ENCODE data around the gene EEF1AKMT1.

The EEF1AKMT1 gene

DNA sequence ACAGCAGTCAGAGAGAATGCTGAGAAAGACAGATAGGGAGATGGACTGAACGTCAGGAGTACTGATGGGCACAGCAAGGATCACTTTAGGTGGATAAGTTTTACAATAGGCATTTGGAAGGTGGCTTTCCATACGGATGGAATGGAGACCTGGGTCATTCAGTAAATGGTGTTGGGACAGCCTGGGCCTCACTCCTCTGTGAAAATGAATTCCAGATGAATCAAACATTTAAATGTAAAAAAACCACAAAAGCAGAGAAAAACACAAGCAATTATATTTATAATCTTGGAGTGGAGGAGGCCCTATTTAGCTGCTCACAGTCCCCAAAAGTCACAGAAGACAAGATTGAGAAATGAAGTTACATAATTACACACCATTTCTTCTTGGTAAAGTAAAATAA is 65.5 kb downstream of the EEF1AKMT1 start:
- Histone ChIP-seq H3K36me3 (ENCODE audit: control insufficient read depth, insufficient read depth, low read length) (no peaks in the 10 kb centered on the region), H3K4me1 (ENCODE audit: control insufficient read depth, insufficient read depth, low read length) (peaks cover 8% of the 10 kb centered on the region), H3K27ac (ENCODE audit: low read depth, low read length) (no peak overlapping the region), H3K9ac (ENCODE audit: low read depth, low read length) (no peak overlapping the region), H3K27me3 (ENCODE audit: control insufficient read depth, insufficient read depth, low read length) (peaks cover 9% of the 10 kb centered on the region), H3K9me3 (ENCODE audit: control insufficient read depth, insufficient read depth, low read length) (no peaks in the 10 kb centered on the region), H3K4me3 (ENCODE audit: low read depth, low read length) (no peak overlapping the region)

DNA sequence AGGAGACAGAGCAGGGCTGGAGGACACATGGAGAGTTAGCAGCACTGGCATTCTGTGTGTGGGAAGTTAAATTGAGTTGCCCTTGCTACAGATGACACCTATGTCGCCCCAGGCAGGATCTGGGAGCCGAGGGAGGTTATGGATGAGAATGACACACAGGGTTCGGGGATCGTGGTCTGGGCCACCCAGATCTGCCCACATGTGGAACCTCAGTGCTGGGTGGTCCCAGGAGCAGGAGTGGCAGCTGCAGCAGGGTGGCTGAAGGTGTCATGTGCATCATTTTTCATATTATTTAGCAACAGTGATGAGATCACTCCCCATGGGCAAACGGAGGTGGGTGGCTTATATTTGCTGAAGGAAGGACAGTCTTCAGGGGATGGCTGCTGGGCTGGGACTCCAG is 67.1 kb downstream of the EEF1AKMT1 start:
- no peaks in the 10 kb centered on the region for H3K36me3 ChIP-seq (ENCODE audit: control insufficient read depth, insufficient read depth, low read length)
- peaks cover 23% of the 10 kb centered on the region for H3K27me3 ChIP-seq (ENCODE audit: control insufficient read depth, insufficient read depth, low read length)
- no peak overlapping the region for H3K27ac ChIP-seq (ENCODE audit: low read depth, low read length)
- no peak overlapping the region for H3K4me3 ChIP-seq (ENCODE audit: low read depth, low read length)
- peaks cover 7% of the 10 kb centered on the region; the same call in 1 of the 2 replicates for H3K4me1 ChIP-seq (ENCODE audit: control insufficient read depth, insufficient read depth, low read length)
- H3K9ac ChIP-seq (ENCODE audit: low read depth, low read length): no peak overlapping the region
- H3K9me3 ChIP-seq (ENCODE audit: control insufficient read depth, insufficient read depth, low read length): no peaks in the 10 kb centered on the region

DNA sequence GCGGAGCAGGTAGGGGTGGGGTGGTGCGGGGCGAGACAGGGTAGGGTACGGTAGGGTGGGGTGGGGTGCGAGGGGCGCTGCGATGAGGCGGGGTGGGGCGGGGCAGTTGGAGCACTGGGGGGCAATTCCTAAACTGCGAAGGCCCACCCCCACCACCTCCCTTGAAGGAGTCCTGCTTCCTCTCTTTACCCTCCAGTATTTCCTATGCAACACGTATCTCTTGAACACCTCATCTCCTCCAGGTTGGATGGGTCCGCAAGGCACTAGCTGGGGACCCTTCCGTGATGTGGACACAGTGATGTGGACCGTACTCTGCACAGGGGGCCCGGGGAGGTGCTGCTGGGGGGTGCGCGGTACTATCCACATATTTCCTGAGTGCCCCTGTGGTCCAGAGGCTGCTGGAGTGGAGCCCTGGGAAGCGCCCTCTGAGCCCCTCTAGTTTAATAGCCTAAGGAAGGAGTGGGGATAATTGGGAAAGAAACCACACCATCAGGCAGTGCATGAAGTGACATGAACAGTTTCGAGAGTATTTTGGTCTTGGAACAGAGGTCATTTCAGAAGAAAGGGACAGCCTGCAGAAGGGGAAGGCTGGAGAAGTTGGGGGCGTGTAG is 69.2 kb downstream of the EEF1AKMT1 start:
- peaks cover 4% of the 10 kb centered on the region; the same call in 1 of the 2 replicates for H3K4me1 ChIP-seq (ENCODE audit: control insufficient read depth, insufficient read depth, low read length)
- no peak overlapping the region for H3K27ac ChIP-seq (ENCODE audit: low read depth, low read length)
- H3K27me3 ChIP-seq (ENCODE audit: control insufficient read depth, insufficient read depth, low read length): peaks cover 35% of the 10 kb centered on the region
- H3K36me3 ChIP-seq (ENCODE audit: control insufficient read depth, insufficient read depth, low read length): no peaks in the 10 kb centered on the region
- H3K9ac ChIP-seq (ENCODE audit: low read depth, low read length): no peak overlapping the region
- H3K4me3 ChIP-seq (ENCODE audit: low read depth, low read length): peak overlapping the region; percentile 57
- H3K9me3 ChIP-seq (ENCODE audit: control insufficient read depth, insufficient read depth, low read length): no peaks in the 10 kb centered on the region

DNA sequence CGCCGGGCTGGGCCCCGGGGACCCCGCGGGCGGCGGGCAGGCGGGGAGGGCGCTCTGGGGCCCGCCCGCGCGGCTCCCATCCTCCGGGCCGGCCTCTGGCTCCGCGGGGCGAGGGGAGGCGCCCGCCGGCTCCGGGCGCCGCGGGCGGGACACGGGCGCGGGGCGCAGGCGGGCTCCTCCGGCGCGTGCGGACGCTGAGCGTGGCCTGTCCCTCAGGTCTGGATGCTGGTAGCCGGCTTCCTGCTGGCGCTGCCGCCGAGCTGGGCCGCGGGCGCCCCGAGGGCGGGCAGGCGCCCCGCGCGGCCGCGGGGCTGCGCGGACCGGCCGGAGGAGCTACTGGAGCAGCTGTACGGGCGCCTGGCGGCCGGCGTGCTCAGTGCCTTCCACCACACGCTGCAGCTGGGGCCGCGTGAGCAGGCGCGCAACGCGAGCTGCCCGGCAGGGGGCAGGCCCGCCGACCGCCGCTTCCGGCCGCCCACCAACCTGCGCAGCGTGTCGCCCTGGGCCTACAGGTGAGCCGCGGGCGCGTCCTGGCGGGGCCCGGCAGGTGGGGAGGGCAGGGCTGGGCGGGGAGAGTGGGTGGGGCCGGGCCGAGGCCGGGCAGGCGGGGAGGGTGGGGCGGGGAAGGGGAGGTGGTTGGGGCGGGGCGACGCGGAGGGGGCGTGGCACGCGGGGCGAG is 69.8 kb downstream of the EEF1AKMT1 start:
- Histone ChIP-seq H3K36me3 (ENCODE audit: control insufficient read depth, insufficient read depth, low read length) (no peaks in the 10 kb centered on the region), H3K27me3 (ENCODE audit: control insufficient read depth, insufficient read depth, low read length) (peaks cover 35% of the 10 kb centered on the region), H3K9me3 (ENCODE audit: control insufficient read depth, insufficient read depth, low read length) (no peaks in the 10 kb centered on the region), H3K27ac (ENCODE audit: low read depth, low read length) (no peak overlapping the region), H3K4me3 (ENCODE audit: low read depth, low read length) (peak overlapping the region; percentile 65; the same call in 1 of the 2 replicates), H3K4me1 (ENCODE audit: control insufficient read depth, insufficient read depth, low read length) (peaks cover 4% of the 10 kb centered on the region; the same call in 1 of the 2 replicates), H3K9ac (ENCODE audit: low read depth, low read length) (no peak overlapping the region)

- peaks cover 35% of the 10 kb centered on the region for H3K27me3 ChIP-seq (ENCODE audit: control insufficient read depth, insufficient read depth, low read length)
- H3K4me3 ChIP-seq (ENCODE audit: low read depth, low read length): peak within 1 kb of the TSS; percentile 78
- no peaks in the 10 kb centered on the region for H3K9me3 ChIP-seq (ENCODE audit: control insufficient read depth, insufficient read depth, low read length)
- H3K4me1 ChIP-seq (ENCODE audit: control insufficient read depth, insufficient read depth, low read length): peaks cover 4% of the 10 kb centered on the region; the same call in 1 of the 2 replicates
- no peak within 1 kb of the TSS for H3K27ac ChIP-seq (ENCODE audit: low read depth, low read length)
- H3K36me3 ChIP-seq (ENCODE audit: control insufficient read depth, insufficient read depth, low read length): no peaks in the 10 kb centered on the region
- peak within 1 kb of the TSS; percentile 45; the same call in 1 of the 2 replicates for H3K9ac ChIP-seq (ENCODE audit: low read depth, low read length)
Observed at GRCh38 chr13:20702915-20703779, 70.6 kb downstream of the EEF1AKMT1 start, which contains the start of gene IL17D. IL17D (plus strand) TSS chr13:20703699; CDS start chr13:20704002, 303 bp downstream.

GRCh38 chr13:20702530-20702914 is 71.2 kb downstream of the EEF1AKMT1 start:
- Histone ChIP-seq H3K36me3 (ENCODE audit: control insufficient read depth, insufficient read depth, low read length) (no peaks in the 10 kb centered on the region), H3K27ac (ENCODE audit: low read depth, low read length) (no peak overlapping the region), H3K9me3 (ENCODE audit: control insufficient read depth, insufficient read depth, low read length) (no peaks in the 10 kb centered on the region), H3K4me1 (ENCODE audit: control insufficient read depth, insufficient read depth, low read length) (peaks cover 4% of the 10 kb centered on the region; the same call in 1 of the 2 replicates), H3K27me3 (ENCODE audit: control insufficient read depth, insufficient read depth, low read length) (peaks cover 35% of the 10 kb centered on the region), H3K4me3 (ENCODE audit: low read depth, low read length) (peak overlapping the region; percentile 78), H3K9ac (ENCODE audit: low read depth, low read length) (no peak overlapping the region)

DNA sequence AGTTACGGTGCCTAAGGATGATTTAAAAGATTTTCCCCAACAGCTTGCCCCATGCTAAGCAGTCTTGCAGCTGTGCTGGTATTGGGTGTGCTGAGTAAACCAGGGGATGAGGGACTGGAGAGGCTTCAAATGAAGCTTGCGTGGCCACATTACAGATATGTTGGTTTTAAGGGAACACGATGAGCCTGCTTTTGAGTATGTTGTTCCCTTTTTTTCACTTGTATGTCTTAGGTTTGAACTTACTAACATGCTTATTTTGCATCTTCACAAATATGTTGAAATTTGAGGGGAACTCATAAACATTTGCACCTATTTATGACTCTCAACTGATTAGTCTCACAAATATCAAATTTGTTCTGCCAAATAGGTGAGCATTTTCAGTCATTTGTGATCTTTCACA is 72.3 kb downstream of the EEF1AKMT1 start:
- Histone ChIP-seq H3K27me3 (ENCODE audit: control insufficient read depth, insufficient read depth, low read length) (peaks cover 35% of the 10 kb centered on the region), H3K9ac (ENCODE audit: low read depth, low read length) (no peak overlapping the region), H3K4me1 (ENCODE audit: control insufficient read depth, insufficient read depth, low read length) (peaks cover 4% of the 10 kb centered on the region; the same call in 1 of the 2 replicates)

DNA sequence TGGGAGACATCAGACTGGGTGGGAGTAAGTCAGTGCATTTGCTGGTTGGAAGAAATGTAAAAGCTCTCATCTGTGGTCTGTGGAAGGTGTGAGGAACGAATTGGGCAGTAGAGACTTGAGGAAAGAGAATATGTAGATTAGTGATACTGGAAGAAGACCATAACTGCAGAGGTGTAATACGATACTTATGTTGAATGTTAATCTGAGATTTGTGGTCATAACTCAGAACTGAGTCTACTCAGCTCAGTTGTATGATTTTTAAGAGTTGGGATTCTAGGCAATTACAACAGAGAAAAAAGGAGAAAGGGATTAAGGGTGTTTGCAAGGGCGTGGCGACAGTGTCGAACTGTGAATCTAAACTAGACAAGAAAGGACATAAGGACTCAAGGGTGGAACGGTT is 73.5 kb downstream of the EEF1AKMT1 start:
- Histone ChIP-seq H3K4me1 (ENCODE audit: control insufficient read depth, insufficient read depth, low read length) (peaks cover 4% of the 10 kb centered on the region; the same call in 1 of the 2 replicates), H3K9ac (ENCODE audit: low read depth, low read length) (no peak overlapping the region), H3K27ac (ENCODE audit: low read depth, low read length) (no peak overlapping the region), H3K9me3 (ENCODE audit: control insufficient read depth, insufficient read depth, low read length) (no peaks in the 10 kb centered on the region), H3K27me3 (ENCODE audit: control insufficient read depth, insufficient read depth, low read length) (peaks cover 35% of the 10 kb centered on the region), H3K36me3 (ENCODE audit: control insufficient read depth, insufficient read depth, low read length) (no peaks in the 10 kb centered on the region), H3K4me3 (ENCODE audit: low read depth, low read length) (no peak overlapping the region)

More for the DNA sequence above, 72.3 kb downstream of the EEF1AKMT1 start:
- H3K4me3 ChIP-seq (ENCODE audit: low read depth, low read length): no peak overlapping the region
- no peak overlapping the region for H3K27ac ChIP-seq (ENCODE audit: low read depth, low read length)
- H3K36me3 ChIP-seq (ENCODE audit: control insufficient read depth, insufficient read depth, low read length): no peaks in the 10 kb centered on the region
- H3K9me3 ChIP-seq (ENCODE audit: control insufficient read depth, insufficient read depth, low read length): no peaks in the 10 kb centered on the region

DNA sequence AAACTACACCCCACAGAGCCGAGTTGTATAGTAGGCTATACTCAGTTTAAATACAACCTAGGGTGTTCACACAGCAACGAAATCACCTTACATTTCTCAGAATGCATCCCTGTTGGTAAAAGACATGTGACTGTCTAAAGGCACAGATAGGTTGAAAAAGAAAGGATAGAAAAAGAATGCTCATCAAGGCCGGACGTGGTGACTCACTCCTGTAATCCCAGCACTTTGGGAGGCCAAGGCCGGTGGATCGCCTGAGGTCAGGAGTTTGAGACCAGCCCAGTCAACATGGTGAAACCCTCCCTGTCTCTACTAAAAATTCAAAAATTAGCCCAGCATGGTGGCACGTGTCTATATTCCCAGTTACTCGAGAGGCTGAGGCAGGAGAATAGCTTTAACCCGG is 74.0 kb downstream of the EEF1AKMT1 start:
- no peaks in the 10 kb centered on the region for H3K36me3 ChIP-seq (ENCODE audit: control insufficient read depth, insufficient read depth, low read length)
- H3K9ac ChIP-seq (ENCODE audit: low read depth, low read length): no peak overlapping the region
- peaks cover 4% of the 10 kb centered on the region; the same call in 1 of the 2 replicates for H3K4me1 ChIP-seq (ENCODE audit: control insufficient read depth, insufficient read depth, low read length)
- peaks cover 32% of the 10 kb centered on the region for H3K27me3 ChIP-seq (ENCODE audit: control insufficient read depth, insufficient read depth, low read length)
- no peak overlapping the region for H3K4me3 ChIP-seq (ENCODE audit: low read depth, low read length)
- H3K27ac ChIP-seq (ENCODE audit: low read depth, low read length): no peak overlapping the region
- no peaks in the 10 kb centered on the region for H3K9me3 ChIP-seq (ENCODE audit: control insufficient read depth, insufficient read depth, low read length)

- H3K9ac ChIP-seq (ENCODE audit: low read depth, low read length): no peak overlapping the region
- H3K27me3 ChIP-seq (ENCODE audit: control insufficient read depth, insufficient read depth, low read length): peaks cover 6% of the 10 kb centered on the region; the same call in 1 of the 2 replicates
- no peaks in the 10 kb centered on the region for H3K36me3 ChIP-seq (ENCODE audit: control insufficient read depth, insufficient read depth, low read length)
- no peak overlapping the region for H3K27ac ChIP-seq (ENCODE audit: low read depth, low read length)
- H3K4me3 ChIP-seq (ENCODE audit: low read depth, low read length): no peak overlapping the region
- no peaks in the 10 kb centered on the region for H3K9me3 ChIP-seq (ENCODE audit: control insufficient read depth, insufficient read depth, low read length)
- no peaks in the 10 kb centered on the region for H3K4me1 ChIP-seq (ENCODE audit: control insufficient read depth, insufficient read depth, low read length)
Observed at GRCh38 chr13:20696073-20696472, 77.7 kb downstream of the EEF1AKMT1 start.

Measured in HUES48 (cell line).